Prostate gland (tissue), 2 donors: ENCODE measurements around the gene MAFB. TPM values are rescaled to one million over a fixed set of nuclear protein-coding genes. Genes with fewer than 3 reads are reported as not detected.

Experiments
- DNase-seq: peaks from one replicate; pipeline ENCODE4 v3.0.0-alpha.2; 2019; ENCODE audit warnings: low spot score
- H3K27ac ChIP-seq, 2 donors: fragments of 200-600 bp; sonication (generic); 2 replicates each; pipeline ENCODE4 v1.5.1; 2017 to 2019
- H3K27me3 ChIP-seq: fragments of 200-600 bp; sonication (generic); replicated peaks from 2 replicates; pipeline ENCODE4 v1.5.1; 2019; ENCODE audit not compliant: insufficient read depth
- H3K36me3 ChIP-seq, 2 donors: fragments of 200-600 bp; sonication (generic); 1 replicate in 1 of 2; 2 replicates in 1 of 2; pipeline versions ENCODE4 v1.5.1 to v1.8.1; 2017 to 2019
- H3K4me1 ChIP-seq: fragments of 200-600 bp; sonication (generic); replicated peaks from 2 replicates; pipeline ENCODE4 v1.5.1; 2019
- H3K4me3 ChIP-seq, 2 donors: fragments of 200-600 bp; sonication (generic); 2 replicates each; pipeline ENCODE4 v1.5.1; 2017 to 2019
- H3K9me3 ChIP-seq: fragments of 200-600 bp; sonication (generic); 2 replicates; pipeline ENCODE4 v1.5.1; 2017
- POLR2A ChIP-seq: fragments of 450-650 bp; IDR thresholded peaks from one replicate; pipeline ENCODE4 v1.6.1; 2016; ENCODE audit warnings: antibody characterized with exemption, mild to moderate bottlenecking
- POLR2AphosphoS5 ChIP-seq: sonication (generic); formaldehyde crosslinking; IDR thresholded peaks from one replicate; pipeline ENCODE4 v1.6.1; 2017; ENCODE audit warnings: antibody characterized with exemption
- WGBS: methylation state at CpG from one replicate; pipeline ENCODE4 v1.1.5; 2018; 5-methylcytosine and 5-hydroxymethylcytosine counted together
- intact Hi-C: fragments of 100-400 bp; cut with DNase I; formaldehyde crosslinking; loops from one replicate; pipeline ENCODE4 v1.14.2; 2022
- total RNA-seq, 2 donors: library from RNA; depleted of rRNA; stranded (reverse); fragments of >200 nt; gene quantifications; one replicate each; pipeline ENCODE4 v1.1.0, GENCODE V29; 2016
- TF ChIP-seq, protein P1 (sequence below), 4 experiments: fragments of 200-600 bp in 2 of 4; fragments of 450-650 bp in 2 of 4; sonication (generic) in 2 of 4; IDR thresholded peaks; 1 replicate in 3 of 4; 2 replicates in 1 of 4; pipeline ENCODE4 v1.5.1; 2016 to 2019; ENCODE audit warnings: antibody characterized with exemption in 4 of 4, mild to moderate bottlenecking in 2 of 4, moderate library complexity in 2 of 4

The MAFB gene
- total RNA-seq, 2 donors from 2014 or later, result 34.0 to 49.5 TPM

GRCh38 chr20:40718214-40718977 lies 29.4 kb upstream of the MAFB start:
- no peak overlapping the region for H3K27ac ChIP-seq
- no peaks in the 10 kb centered on the region for H3K4me1 ChIP-seq
- no peak overlapping the region for H3K4me3 ChIP-seq
- DNase-seq, result no peak
- H3K36me3 ChIP-seq, result no peaks in the 10 kb centered on the region
- intact Hi-C loops, result no loop called here
- WGBS, result 95% methylated on average over 12 of the region's 12 CpGs
- TF ChIP-seq POLR2AphosphoS5 (no peak), POLR2A (no peak)
- TF ChIP-seq, protein P1, sequence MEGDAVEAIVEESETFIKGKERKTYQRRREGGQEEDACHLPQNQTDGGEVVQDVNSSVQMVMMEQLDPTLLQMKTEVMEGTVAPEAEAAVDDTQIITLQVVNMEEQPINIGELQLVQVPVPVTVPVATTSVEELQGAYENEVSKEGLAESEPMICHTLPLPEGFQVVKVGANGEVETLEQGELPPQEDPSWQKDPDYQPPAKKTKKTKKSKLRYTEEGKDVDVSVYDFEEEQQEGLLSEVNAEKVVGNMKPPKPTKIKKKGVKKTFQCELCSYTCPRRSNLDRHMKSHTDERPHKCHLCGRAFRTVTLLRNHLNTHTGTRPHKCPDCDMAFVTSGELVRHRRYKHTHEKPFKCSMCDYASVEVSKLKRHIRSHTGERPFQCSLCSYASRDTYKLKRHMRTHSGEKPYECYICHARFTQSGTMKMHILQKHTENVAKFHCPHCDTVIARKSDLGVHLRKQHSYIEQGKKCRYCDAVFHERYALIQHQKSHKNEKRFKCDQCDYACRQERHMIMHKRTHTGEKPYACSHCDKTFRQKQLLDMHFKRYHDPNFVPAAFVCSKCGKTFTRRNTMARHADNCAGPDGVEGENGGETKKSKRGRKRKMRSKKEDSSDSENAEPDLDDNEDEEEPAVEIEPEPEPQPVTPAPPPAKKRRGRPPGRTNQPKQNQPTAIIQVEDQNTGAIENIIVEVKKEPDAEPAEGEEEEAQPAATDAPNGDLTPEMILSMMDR (IDR thresholded peaks at IDR 0.05), result no peak
- no peaks in the 10 kb centered on the region for H3K27me3 ChIP-seq
- no peaks in the 10 kb centered on the region for H3K9me3 ChIP-seq

- WGBS, result 43% methylated on average over 13 of the region's 13 CpGs
- DNase-seq, result no peak
- Histone ChIP-seq H3K4me3 (no peak overlapping the region), H3K4me1 (no peaks in the 10 kb centered on the region), H3K9me3 (no peaks in the 10 kb centered on the region), H3K27me3 (no peaks in the 10 kb centered on the region), H3K36me3 (no peaks in the 10 kb centered on the region), H3K27ac (no peak overlapping the region)
- intact Hi-C loops, result no loop called here
- no peak for TF ChIP-seq POLR2A
- TF ChIP-seq, protein P1 (IDR thresholded peaks at IDR 0.05), result no peak
- TF ChIP-seq POLR2AphosphoS5, result no peak
These were observed 28.4 kb upstream of the MAFB start for GRCh38 chr20:40717343-40717865.

- Histone ChIP-seq H3K4me1 (no peaks in the 10 kb centered on the region), H3K27ac (no peak overlapping the region), H3K36me3 (no peaks in the 10 kb centered on the region), H3K9me3 (no peaks in the 10 kb centered on the region), H3K4me3 (no peak overlapping the region), H3K27me3 (no peaks in the 10 kb centered on the region)
- no peak for TF ChIP-seq POLR2A
- TF ChIP-seq, protein P1 (IDR thresholded peaks at IDR 0.05), result no peak
- TF ChIP-seq POLR2AphosphoS5, result no peak
- intact Hi-C loops, result no loop called here
- no peak for DNase-seq
- WGBS, result 92% methylated on average over 3 of the region's 3 CpGs
These were observed 26.5 kb upstream of the MAFB start for GRCh38 chr20:40715491-40715890.

DNA sequence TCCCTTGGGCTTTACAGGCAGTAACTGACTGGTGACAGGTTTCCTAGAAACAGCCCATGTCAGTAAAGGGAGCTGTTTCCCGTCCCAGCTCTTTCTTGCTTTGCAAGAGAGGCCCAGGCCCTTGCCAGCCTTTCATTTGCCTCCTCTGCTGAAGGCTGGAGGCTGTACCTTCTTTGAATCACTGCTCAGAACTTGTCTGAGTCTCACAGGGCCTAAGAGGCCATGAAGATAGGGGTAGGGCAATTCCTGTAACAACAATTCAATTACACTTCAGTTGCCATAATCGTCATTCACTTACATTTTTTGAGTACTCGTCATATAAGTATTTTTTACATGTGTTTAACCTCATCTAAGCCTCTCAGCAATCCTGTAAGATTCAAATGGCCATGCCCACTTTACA lies 25.9 kb upstream of the MAFB start:
- WGBS, result 91% methylated on average over 3 of the region's 3 CpGs
- Histone ChIP-seq H3K4me1 (no peaks in the 10 kb centered on the region), H3K36me3 (no peaks in the 10 kb centered on the region), H3K4me3 (no peak overlapping the region), H3K27me3 (no peaks in the 10 kb centered on the region), H3K9me3 (no peaks in the 10 kb centered on the region), H3K27ac (no peak overlapping the region)
- intact Hi-C loops, result no loop called here
- DNase-seq, result no peak
- no peak for TF ChIP-seq POLR2A
- TF ChIP-seq, protein P1 (IDR thresholded peaks at IDR 0.05), result no peak
- no peak for TF ChIP-seq POLR2AphosphoS5

- TF ChIP-seq POLR2AphosphoS5, result no peak
- TF ChIP-seq POLR2A, result no peak
- TF ChIP-seq, protein P1 (IDR thresholded peaks at IDR 0.05), result no peak
- no peaks in the 10 kb centered on the region for H3K27me3 ChIP-seq
- intact Hi-C loops, result no loop called here
These were observed 25.1 kb upstream of the MAFB start for GRCh38 chr20:40714109-40714508.

More at GRCh38 chr20:40714109-40714508, 25.1 kb upstream of the MAFB start:
- no peaks in the 10 kb centered on the region for H3K4me1 ChIP-seq
- H3K27ac ChIP-seq, result no peak overlapping the region
- 97% methylated on average over 4 of the region's 4 CpGs for WGBS
- no peak for DNase-seq
- no peaks in the 10 kb centered on the region for H3K9me3 ChIP-seq
- H3K36me3 ChIP-seq, result no peaks in the 10 kb centered on the region
- H3K4me3 ChIP-seq, result no peak overlapping the region
